Fibroblast of gingiva (primary cell): ENCODE results near the gene ZIK1.
A peak's percentile ranks its signal among the peaks of the same experiment; 100 is the strongest.

Experiments used
- DNase-seq: peaks from one replicate; pipeline ENCODE4 v3.0.0-alpha.2; 2011; ENCODE audit warnings: low read depth

The ZIK1 gene

DNA sequence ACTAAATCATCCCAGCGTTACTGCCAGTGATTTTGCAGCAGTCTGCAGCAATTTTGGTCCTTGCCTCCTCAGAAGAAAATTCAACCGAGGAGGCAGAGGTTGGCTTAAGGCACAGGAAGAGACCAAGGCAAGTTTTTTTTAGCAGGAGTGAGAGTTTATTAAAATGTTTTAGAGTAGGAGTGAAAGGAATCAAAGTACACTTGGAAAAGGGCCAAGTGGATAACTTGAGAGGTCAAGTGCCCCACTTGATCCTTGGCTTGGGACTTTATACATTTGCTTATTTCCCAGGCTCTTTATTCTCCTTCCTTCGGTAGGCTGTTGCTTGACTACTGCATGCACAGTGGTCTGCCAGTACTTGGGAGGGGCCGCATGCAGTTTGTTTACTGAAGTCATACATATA is 27.2 kb downstream of the ZIK1 start:
- DNase-seq = no peak

DNA sequence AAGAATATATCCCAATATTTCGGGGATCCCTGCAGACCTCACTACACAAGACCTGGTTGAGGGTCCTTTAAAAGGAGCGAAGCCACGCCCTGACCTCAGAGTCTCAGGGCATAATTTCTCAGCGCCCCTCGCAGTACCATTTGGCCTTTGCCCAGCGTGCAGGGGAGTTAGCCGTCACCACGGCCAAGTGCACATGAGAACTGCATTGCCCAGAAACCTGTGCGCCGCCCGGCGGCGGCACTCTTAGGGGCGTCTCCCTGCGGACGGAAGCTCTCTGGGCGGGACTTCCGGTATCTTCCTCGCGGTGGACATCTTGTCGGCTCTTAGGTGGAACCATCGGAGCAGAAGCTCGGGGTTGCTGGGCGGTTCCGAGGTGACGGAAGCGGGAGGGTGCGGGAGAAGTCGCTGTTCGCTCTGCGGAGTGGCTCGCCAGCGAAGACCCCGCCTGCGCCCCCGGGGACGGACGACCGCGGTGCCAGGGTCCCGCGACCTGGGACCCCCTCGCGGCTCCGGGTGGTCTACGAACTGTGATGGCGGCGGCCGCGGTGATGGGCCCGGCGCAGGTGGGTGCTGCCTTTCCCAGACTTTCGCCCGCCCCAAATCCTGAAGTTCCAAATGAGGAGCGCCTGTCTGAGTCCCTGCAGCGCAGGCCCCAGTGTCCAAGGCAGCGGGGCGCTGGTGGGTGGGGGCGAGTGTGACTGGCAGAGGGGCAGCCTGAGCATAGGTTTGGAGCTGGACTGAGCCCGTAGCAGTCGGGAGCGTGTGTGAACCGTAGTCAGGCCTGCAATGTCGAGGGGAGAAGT is 30.2 kb downstream of the ZIK1 start, which contains the start of gene ZNF134:
Gene ZNF134 (plus strand): TSS at position 302 of the 803 bp plus-strand sequence. CDS start 5,227 bp downstream, outside the sequence.
- DNase-seq = peak; percentile 81

DNA sequence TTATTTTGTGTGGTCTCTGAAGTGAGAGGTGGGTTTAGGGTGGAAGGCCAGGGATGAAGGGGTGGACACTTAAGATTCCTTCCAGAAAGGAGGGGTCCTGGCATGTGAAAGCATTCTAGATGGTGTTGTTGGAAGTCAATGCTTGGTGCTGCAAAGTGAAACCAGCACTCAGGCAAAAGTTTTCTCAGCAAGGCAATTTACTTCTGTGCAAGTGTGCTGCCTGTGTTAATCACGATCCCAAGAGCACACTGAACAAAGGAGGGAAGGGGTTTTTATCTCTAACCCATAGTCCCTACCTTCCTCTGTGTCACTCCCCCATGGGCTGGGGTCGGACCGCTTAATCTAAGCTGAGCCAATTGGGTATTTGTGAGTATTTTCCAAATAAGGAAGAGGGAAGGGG is 31.4 kb downstream of the ZIK1 start:
- DNase-seq = no peak

- DNase-seq = peak; percentile 9
These were observed 36.9 kb downstream of the ZIK1 start for GRCh38 chr19:57620673-57621348.

DNA sequence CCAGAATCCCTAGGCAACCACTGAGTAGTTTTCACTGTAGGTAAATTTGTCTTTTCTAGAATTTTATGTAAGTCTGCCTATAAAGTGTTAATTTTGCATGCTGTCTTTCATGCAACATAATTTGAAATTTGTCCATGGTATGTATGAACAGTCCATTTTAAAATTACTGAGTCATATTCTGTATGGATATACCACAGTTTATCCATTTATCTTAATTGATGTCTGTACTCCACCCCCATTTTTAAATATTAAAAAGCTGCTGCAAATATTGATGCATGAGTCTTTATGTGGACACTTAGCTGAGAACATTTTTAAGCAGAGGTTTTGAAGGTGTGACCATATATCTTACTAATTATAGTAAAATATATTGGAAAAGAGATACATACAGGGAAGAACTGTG is 39.1 kb downstream of the ZIK1 start:
- no peak for DNase-seq

DNA sequence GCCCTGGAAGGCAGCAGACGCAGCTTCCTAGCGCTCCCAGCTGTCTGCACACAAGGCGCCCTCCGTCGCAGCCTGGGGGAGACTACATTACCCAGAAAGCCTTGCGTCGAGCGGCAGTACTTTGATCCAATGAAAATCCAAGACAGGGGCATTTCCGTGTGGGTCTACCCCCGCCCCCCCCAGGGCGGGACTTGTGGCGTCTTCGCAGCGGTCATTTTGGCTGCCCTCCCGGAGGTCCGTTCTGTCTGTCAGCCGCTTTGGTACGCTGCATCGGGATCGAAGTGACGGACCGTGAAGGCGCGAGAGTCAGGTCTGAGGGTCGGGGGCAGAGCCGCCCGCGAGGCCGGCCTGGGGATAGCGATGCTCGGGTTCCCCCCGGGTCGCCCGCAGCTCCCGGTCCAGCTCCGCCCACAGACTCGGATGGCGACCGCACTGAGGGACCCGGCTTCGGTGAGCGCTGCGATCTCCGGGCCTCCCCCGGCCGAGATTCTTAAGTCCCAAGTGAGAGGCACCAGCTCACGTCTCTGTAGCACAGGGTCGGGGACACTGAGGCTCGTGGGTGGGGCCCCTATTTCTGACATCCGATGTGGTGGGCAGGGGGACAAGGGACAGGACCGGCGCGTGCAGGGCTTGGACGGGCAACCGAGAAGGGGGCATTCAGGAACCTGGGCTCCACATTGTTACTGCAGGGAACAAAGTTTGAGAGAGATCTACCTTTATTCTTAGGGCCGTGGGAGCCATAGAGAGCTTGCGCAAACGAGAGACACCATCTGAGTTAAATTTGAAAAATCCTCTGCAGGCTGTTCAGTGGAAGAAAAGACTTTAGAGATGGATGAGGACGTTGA is 49.3 kb downstream of the ZIK1 start, which contains the start of gene ZNF211:
Gene ZNF211 (plus strand): TSS at position 182 of the 845 bp plus-strand sequence. CDS start 179 bp downstream, at position 361.
- DNase-seq = peak; percentile 91

DNA sequence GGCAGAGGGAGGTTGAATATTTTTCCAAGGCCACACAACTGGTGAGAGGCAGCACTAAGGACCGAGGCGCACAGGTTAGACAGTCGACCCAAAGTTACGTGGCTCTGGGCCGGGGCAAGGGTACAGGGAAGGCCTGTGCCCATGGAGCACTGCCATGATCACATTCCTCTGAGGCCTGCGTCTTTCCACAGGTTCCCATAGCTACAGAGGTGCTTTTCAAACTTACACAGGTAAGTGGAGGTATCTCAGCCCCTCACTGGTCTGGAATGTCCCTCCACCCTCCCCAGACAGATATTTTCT is 49.8 kb downstream of the ZIK1 start:
- no peak for DNase-seq

GRCh38 chr19:57637379-57637778 is 53.4 kb downstream of the ZIK1 start:
- no peak for DNase-seq

GRCh38 chr19:57641715-57642234 is 57.8 kb downstream of the ZIK1 start:
- no peak for DNase-seq

DNA sequence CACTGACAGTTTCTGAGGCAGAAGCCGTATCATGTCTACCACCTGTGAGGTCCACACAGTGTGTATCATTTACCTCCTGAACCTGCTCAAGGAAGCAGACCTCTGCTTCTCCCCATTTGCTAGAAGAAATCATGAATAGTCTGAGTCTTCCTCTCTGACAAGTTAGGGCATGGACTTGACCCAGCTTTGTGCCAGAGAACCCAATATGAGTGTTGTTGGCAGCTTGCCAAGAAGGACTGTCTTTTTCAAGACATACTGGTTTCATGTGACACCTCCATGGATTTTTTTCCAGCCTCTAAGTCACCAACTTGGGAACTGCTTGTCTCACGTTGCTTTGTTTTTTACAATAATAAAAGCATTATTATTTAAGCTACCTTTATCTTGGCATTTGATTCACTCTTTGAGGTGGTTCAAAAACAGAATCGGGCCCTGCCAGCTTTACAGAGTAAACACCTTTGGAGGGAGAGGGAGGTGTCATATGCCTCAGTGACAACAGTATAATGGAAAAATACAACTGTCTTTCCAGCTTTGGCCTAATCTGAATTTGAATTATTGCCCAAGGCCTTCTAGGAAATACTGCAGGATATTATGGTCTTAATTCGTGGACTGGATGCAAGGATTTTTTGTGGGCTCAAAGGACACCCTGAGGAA is 58.6 kb downstream of the ZIK1 start:
- DNase-seq = no peak
